ENCODE data around the gene SNW1.

Gene SNW1

GRCh38 chr14:77673193-77673592 is 87.8 kb downstream of the SNW1 start:
- DNase-seq (ENCODE audit: low read depth), result no peak
- TF ChIP-seq, protein P1, sequence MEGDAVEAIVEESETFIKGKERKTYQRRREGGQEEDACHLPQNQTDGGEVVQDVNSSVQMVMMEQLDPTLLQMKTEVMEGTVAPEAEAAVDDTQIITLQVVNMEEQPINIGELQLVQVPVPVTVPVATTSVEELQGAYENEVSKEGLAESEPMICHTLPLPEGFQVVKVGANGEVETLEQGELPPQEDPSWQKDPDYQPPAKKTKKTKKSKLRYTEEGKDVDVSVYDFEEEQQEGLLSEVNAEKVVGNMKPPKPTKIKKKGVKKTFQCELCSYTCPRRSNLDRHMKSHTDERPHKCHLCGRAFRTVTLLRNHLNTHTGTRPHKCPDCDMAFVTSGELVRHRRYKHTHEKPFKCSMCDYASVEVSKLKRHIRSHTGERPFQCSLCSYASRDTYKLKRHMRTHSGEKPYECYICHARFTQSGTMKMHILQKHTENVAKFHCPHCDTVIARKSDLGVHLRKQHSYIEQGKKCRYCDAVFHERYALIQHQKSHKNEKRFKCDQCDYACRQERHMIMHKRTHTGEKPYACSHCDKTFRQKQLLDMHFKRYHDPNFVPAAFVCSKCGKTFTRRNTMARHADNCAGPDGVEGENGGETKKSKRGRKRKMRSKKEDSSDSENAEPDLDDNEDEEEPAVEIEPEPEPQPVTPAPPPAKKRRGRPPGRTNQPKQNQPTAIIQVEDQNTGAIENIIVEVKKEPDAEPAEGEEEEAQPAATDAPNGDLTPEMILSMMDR (conservative IDR thresholded peaks at IDR 0.05; ENCODE audit: control insufficient read depth, insufficient read depth, low read depth, low read length), result no peak
- no peak overlapping the region for H3K4me3 ChIP-seq (ENCODE audit: control insufficient read depth, low read depth, low read length)

Data from fibroblast of mammary gland (primary cell).